DND-41 (cell line): ENCODE measurements around the gene CR1L.

Source experiments
- CTCF ChIP-seq: IDR thresholded peaks from 2 replicates; pipeline ENCODE4 v1.5.1; 2012; ENCODE audit warnings: borderline replicate concordance, low read length, moderate library complexity, mild to moderate bottlenecking; ENCODE audit not compliant: poor library complexity, severe bottlenecking; ENCODE audit errors: extremely low read depth
- EZH2 ChIP-seq: IDR thresholded peaks from 3 replicates; pipeline ENCODE4 v1.6.1; 2012; ENCODE audit warnings: borderline replicate concordance, low read depth, mild to moderate bottlenecking, moderate library complexity, low read length, inconsistent platforms; ENCODE audit not compliant: severe bottlenecking

- TF ChIP-seq CTCF = no peak
- no peak for TF ChIP-seq EZH2
These were observed 57.4 kb downstream of the CR1L start for GRCh38 chr1:207702317-207702716.
